HepG2 (cell line): ENCODE measurements around the gene CREG2. TPM values are rescaled to one million over a fixed set of nuclear protein-coding genes. Genes with fewer than 3 reads are reported as not detected.

Experiments used
- FIP1L1 ChIP-seq: fragments of 200-400 bp; formaldehyde crosslinking; IDR thresholded peaks from 2 replicates; pipeline ENCODE4 v1.6.1; 2018; ENCODE audit warnings: low read depth, mild to moderate bottlenecking, low read length, moderate library complexity, borderline replicate concordance; ENCODE audit not compliant: insufficient read depth
- GATAD2A ChIP-seq: IDR thresholded peaks from 2 replicates; pipeline ENCODE4 v1.6.1; 2016
- GLMP ChIP-seq: sonication (generic); formaldehyde crosslinking; IDR thresholded peaks from 2 replicates; pipeline ENCODE4 v1.9.0; 2021; ENCODE audit warnings: missing genetic modification reagents, mild to moderate bottlenecking, borderline replicate concordance
- HOXA9 ChIP-seq: sonication (generic); formaldehyde crosslinking; IDR thresholded peaks from 2 replicates; pipeline ENCODE4 v1.8.1; 2022; ENCODE audit warnings: missing genetic modification reagents, mild to moderate bottlenecking, moderate library complexity, borderline replicate concordance
- NFATC3 ChIP-seq: sonication (generic); formaldehyde crosslinking; IDR thresholded peaks from 2 replicates; pipeline ENCODE4 v1.5.1; 2020; ENCODE audit warnings: mild to moderate bottlenecking, missing genetic modification reagents
- PRMT3 ChIP-seq: sonication (generic); formaldehyde crosslinking; IDR thresholded peaks from 2 replicates; pipeline ENCODE4 v1.8.1; 2022; ENCODE audit warnings: low read depth, mild to moderate bottlenecking, moderate library complexity, missing genetic modification reagents, borderline replicate concordance
- RCOR2 ChIP-seq: IDR thresholded peaks from 2 replicates; pipeline ENCODE4 v1.6.1; 2016; ENCODE audit warnings: missing biosample characterization, missing genetic modification reagents
- REL ChIP-seq: sonication (generic); formaldehyde crosslinking; conservative IDR thresholded peaks from 2 replicates; pipeline ENCODE4 v1.8.0; 2022; ENCODE audit warnings: mild to moderate bottlenecking, missing genetic modification reagents, moderate library complexity
- RFX1 ChIP-seq: fragments of 450-650 bp; IDR thresholded peaks from 2 replicates; pipeline ENCODE4 v1.6.1; 2017
- SRSF9 ChIP-seq: fragments of 200-400 bp; formaldehyde crosslinking; IDR thresholded peaks from 2 replicates; pipeline ENCODE4 v1.6.1; 2018; ENCODE audit warnings: borderline replicate concordance, mild to moderate bottlenecking, low read depth, low read length; ENCODE audit not compliant: insufficient read depth, poor library complexity, severe bottlenecking
- TFDP1 ChIP-seq: IDR thresholded peaks from 2 replicates; pipeline ENCODE4 v1.6.1; 2016; ENCODE audit warnings: missing compliant biosample characterization, missing genetic modification reagents, borderline replicate concordance
- ZFP90 ChIP-seq: sonication (generic); formaldehyde crosslinking; IDR thresholded peaks from 2 replicates; pipeline ENCODE4 v1.8.0; 2022; ENCODE audit warnings: missing genetic modification reagents, mild to moderate bottlenecking, inconsistent platforms, borderline replicate concordance
- ZFY ChIP-seq: sonication (generic); formaldehyde crosslinking; IDR thresholded peaks from 2 replicates; pipeline ENCODE4 v1.4.0; 2020; ENCODE audit warnings: missing genetic modification reagents
- ZNF724P ChIP-seq: sonication (generic); formaldehyde crosslinking; IDR thresholded peaks from 2 replicates; pipeline ENCODE4 v1.8.0; 2022; ENCODE audit warnings: missing genetic modification reagents, borderline replicate concordance
- ZNF776 ChIP-seq: sonication (generic); formaldehyde crosslinking; IDR thresholded peaks from 2 replicates; pipeline ENCODE4 v1.4.0; 2020; ENCODE audit warnings: mild to moderate bottlenecking, missing genetic modification reagents
- ZNF83 ChIP-seq: sonication (generic); formaldehyde crosslinking; IDR thresholded peaks from 2 replicates; pipeline ENCODE4 v1.4.0; 2020; ENCODE audit warnings: missing genetic modification reagents, mild to moderate bottlenecking, borderline replicate concordance
- polyA plus RNA-seq, 8 experiments: library from polyadenylated mRNA; depleted of rRNA in 3 of 8; stranded (reverse) in 7 of 8; unstranded in 1 of 8; fragments of >200 nt; fragmentation: Illumina TruSeq in 4 of 8; extraction: Trizol in 4 of 8; gene quantifications; 2 replicates each; pipeline versions ENCODE4 v1.2.1 to v1.2.3, GENCODE V29; 2011 to 2016; ENCODE audit warnings: low read depth in 4 of 8, missing spikeins in 1 of 8, mixed read lengths in 1 of 8; ENCODE audit not compliant: insufficient read depth in 1 of 8
- total RNA-seq, 5 experiments: library from RNA; depleted of rRNA; stranded (reverse); fragments of >200 nt; fragmentation: Illumina TruSeq; extraction: Trizol; gene quantifications; 2 replicates each; pipeline ENCODE4 v1.2.3, GENCODE V29; 2016; ENCODE audit warnings: low read depth in 1 of 5
- TF ChIP-seq, protein P1 (sequence below): fragments of 450-650 bp; IDR thresholded peaks from 2 replicates; pipeline ENCODE4 v1.6.1; 2017; ENCODE audit warnings: mild to moderate bottlenecking
- TF ChIP-seq, protein P2 (sequence below): sonication (generic); formaldehyde crosslinking; conservative IDR thresholded peaks from 2 replicates; pipeline ENCODE4 v1.4.0; 2020; ENCODE audit warnings: mild to moderate bottlenecking, missing genetic modification reagents, moderate library complexity

CREG2 gene
- total and polyA plus RNA-seq, 2 of the 13 experiments (the other 11 are each of a cell fraction or from before 2014, with no cell fraction given) = 0.18 to 0.26 TPM

DNA sequence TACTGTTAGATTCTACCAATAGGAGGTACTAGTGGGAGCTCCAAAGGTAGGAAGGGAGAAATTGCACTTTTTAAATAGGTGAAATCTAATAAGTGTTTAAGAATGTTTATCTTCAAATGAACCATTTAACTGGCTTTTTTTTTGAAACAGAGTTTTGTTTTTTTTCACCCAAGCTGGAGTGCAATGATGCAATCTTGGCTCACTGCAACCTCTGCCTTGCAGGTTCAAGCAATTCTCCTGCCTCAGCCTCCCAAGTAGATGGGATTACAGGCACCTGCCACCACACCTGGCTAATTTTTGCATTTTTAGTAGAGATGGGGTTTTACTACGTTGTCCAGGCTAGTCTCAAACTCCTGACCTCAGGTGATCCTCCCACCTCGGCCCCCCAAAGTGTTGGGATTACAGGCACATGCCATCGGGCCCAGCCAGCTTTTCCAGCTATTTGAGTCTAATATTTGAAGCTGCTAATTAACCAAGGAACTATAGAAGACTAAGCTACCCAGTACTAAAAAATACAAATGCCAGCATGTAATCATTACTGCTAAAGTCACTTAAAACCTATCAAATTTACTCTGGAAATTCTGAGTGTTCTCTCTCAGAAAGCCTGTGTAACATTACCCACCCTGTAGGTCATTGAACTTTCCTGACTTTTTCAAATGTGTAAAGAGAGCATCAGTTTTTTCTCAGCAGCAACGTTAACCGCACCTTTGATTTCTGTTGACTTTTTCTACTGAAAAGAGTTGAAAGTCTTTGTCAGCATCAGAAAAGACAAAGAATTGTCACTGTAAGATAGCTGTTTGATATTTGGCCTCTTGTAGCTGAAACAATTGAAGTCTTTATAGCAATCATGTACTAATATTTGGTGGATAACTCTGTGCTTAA lies 54.2 kb downstream of the CREG2 start (continued):
- TF ChIP-seq TFDP1 (CRISPR knock-in tag) (no peak), GLMP (CRISPR knock-in tag) (no peak), NFATC3 (CRISPR knock-in tag) (no peak), ZFP90 (no peak), GATAD2A (peak; percentile 86), PRMT3 (CRISPR knock-in tag) (no peak), ZNF776 (CRISPR knock-in tag) (no peak), RCOR2 (CRISPR knock-in tag) (peak; percentile 35), HOXA9 (CRISPR knock-in tag) (no peak), RFX1 (no peak), FIP1L1 (no peak), ZFY (CRISPR knock-in tag) (no peak), SRSF9 (no peak), ZNF724P (no peak), ZNF83 (CRISPR knock-in tag) (no peak), REL (CRISPR knock-in tag) (no peak)
- TF ChIP-seq, protein P1, sequence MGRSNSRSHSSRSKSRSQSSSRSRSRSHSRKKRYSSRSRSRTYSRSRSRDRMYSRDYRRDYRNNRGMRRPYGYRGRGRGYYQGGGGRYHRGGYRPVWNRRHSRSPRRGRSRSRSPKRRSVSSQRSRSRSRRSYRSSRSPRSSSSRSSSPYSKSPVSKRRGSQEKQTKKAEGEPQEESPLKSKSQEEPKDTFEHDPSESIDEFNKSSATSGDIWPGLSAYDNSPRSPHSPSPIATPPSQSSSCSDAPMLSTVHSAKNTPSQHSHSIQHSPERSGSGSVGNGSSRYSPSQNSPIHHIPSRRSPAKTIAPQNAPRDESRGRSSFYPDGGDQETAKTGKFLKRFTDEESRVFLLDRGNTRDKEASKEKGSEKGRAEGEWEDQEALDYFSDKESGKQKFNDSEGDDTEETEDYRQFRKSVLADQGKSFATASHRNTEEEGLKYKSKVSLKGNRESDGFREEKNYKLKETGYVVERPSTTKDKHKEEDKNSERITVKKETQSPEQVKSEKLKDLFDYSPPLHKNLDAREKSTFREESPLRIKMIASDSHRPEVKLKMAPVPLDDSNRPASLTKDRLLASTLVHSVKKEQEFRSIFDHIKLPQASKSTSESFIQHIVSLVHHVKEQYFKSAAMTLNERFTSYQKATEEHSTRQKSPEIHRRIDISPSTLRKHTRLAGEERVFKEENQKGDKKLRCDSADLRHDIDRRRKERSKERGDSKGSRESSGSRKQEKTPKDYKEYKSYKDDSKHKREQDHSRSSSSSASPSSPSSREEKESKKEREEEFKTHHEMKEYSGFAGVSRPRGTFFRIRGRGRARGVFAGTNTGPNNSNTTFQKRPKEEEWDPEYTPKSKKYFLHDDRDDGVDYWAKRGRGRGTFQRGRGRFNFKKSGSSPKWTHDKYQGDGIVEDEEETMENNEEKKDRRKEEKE = no peak
- TF ChIP-seq, protein P2, sequence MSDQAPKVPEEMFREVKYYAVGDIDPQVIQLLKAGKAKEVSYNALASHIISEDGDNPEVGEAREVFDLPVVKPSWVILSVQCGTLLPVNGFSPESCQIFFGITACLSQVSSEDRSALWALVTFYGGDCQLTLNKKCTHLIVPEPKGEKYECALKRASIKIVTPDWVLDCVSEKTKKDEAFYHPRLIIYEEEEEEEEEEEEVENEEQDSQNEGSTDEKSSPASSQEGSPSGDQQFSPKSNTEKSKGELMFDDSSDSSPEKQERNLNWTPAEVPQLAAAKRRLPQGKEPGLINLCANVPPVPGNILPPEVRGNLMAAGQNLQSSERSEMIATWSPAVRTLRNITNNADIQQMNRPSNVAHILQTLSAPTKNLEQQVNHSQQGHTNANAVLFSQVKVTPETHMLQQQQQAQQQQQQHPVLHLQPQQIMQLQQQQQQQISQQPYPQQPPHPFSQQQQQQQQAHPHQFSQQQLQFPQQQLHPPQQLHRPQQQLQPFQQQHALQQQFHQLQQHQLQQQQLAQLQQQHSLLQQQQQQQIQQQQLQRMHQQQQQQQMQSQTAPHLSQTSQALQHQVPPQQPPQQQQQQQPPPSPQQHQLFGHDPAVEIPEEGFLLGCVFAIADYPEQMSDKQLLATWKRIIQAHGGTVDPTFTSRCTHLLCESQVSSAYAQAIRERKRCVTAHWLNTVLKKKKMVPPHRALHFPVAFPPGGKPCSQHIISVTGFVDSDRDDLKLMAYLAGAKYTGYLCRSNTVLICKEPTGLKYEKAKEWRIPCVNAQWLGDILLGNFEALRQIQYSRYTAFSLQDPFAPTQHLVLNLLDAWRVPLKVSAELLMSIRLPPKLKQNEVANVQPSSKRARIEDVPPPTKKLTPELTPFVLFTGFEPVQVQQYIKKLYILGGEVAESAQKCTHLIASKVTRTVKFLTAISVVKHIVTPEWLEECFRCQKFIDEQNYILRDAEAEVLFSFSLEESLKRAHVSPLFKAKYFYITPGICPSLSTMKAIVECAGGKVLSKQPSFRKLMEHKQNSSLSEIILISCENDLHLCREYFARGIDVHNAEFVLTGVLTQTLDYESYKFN (CRISPR knock-in tag) = peak; percentile 90
